Ovary (tissue), 9 donors: ENCODE measurements around the gene UFD1. TPM values are rescaled to one million over a fixed set of nuclear protein-coding genes. Genes with fewer than 3 reads are reported as not detected.

ENCODE experiments used
- DNase-seq, 5 donors: peaks; one replicate each; pipeline ENCODE4 v3.0.0-alpha.2; 2019 to 2020
- H3K27ac ChIP-seq, 2 donors: fragments of 200-600 bp; one replicate each; pipeline versions ENCODE4 v1.5.1 to v1.8.0; 2019 to 2022
- H3K27me3 ChIP-seq: fragments of 200-600 bp; one replicate; pipeline ENCODE4 v1.8.0; 2022
- H3K36me3 ChIP-seq: fragments of 200-600 bp; sonication (generic); one replicate; pipeline ENCODE4 v1.5.1; 2019
- H3K4me1 ChIP-seq: one replicate; pipeline ENCODE4 v1.8.1; 2013; ENCODE audit warnings: mild to moderate bottlenecking, moderate library complexity; ENCODE audit not compliant: insufficient read depth
- H3K4me3 ChIP-seq: fragments of 200-600 bp; sonication (generic); one replicate; pipeline ENCODE4 v1.5.1; 2017
- H3K9me3 ChIP-seq, 2 donors: fragments of 200-600 bp in 1 of 2; sonication (generic) in 1 of 2; one replicate each; pipeline versions ENCODE4 v1.5.1 to v1.8.1; 2013 to 2019; ENCODE audit warnings: mild to moderate bottlenecking in 1 of 2, moderate library complexity in 1 of 2
- EP300 ChIP-seq: sonication (generic); formaldehyde crosslinking; IDR thresholded peaks from one replicate; pipeline ENCODE4 v1.6.1; 2017; ENCODE audit warnings: antibody characterized with exemption
- POLR2A ChIP-seq: fragments of 450-650 bp; IDR thresholded peaks from one replicate; pipeline ENCODE4 v1.6.1; 2017; ENCODE audit warnings: antibody characterized with exemption, mild to moderate bottlenecking, moderate library complexity
- WGBS, 3 donors: extraction: QIAGEN DNeasy Blood & Tissue Kit in 1 of 3; methylation state at CpG; one replicate each; pipeline versions ENCODE4 v1.1.5 to v1.1.7; 2013 to 2017; 5-methylcytosine and 5-hydroxymethylcytosine counted together
- intact Hi-C, 4 donors: fragments of 100-400 bp; cut with DNase I; formaldehyde crosslinking; loops; one replicate each; pipeline versions ENCODE4 v1.11.0 to v1.15.1; 2022 to 2023
- polyA plus RNA-seq, 2 donors: library from polyadenylated mRNA; stranded (reverse); fragments of 200-250 nt in 1 of 2; fragments of 350-450 nt in 1 of 2; fragmentation: Illumina TruSeq in 1 of 2; extraction: RNeasy Lipid Tissue Mini Kit (QIAGEN cat#74804) in 1 of 2; gene quantifications; one replicate each; pipeline ENCODE4 v1.2.3, GENCODE V29; 2013 to 2014
- total RNA-seq, 7 donors: library from RNA; depleted of rRNA in 2 of 7; stranded (reverse); fragments of >200 nt in 2 of 7; fragmentation: NEBNext Ultra II Directional in 3 of 7; extraction: Animal tissue kit (Norgen Biotek cat#: 25700) in 3 of 7; gene quantifications; one replicate each; pipeline versions ENCODE4 v1.1.0 to v1.2.4, GENCODE V29; 2016 to 2023
- TF ChIP-seq, protein P1 (sequence below), 3 donors: fragments of 450-650 bp in 2 of 3; fragments of 200-600 bp in 1 of 3; IDR thresholded peaks; one replicate each; pipeline versions ENCODE4 v1.5.1 to v1.8.0; 2016 to 2022; ENCODE audit warnings: antibody characterized with exemption in 3 of 3, mild to moderate bottlenecking in 1 of 3
- donor health status: DM: no; HTN: no; CAD: no; lungs with moderate emphysema.
- donor health status: DM: no; HTN: no; CAD: no.
- donor health status: Bipolar disorder and iron deficiency.
- donor health status: DM: yes; HTN: yes; CAD: no.
- donor health status: DM: no; HTN: no; CAD: no.
- donor health status: DM: yes; HTN: yes; CAD: no.

Gene UFD1
- total and polyA plus RNA-seq, 9 donors: 19.9 to 84.5 (median 34.1) TPM

DNA sequence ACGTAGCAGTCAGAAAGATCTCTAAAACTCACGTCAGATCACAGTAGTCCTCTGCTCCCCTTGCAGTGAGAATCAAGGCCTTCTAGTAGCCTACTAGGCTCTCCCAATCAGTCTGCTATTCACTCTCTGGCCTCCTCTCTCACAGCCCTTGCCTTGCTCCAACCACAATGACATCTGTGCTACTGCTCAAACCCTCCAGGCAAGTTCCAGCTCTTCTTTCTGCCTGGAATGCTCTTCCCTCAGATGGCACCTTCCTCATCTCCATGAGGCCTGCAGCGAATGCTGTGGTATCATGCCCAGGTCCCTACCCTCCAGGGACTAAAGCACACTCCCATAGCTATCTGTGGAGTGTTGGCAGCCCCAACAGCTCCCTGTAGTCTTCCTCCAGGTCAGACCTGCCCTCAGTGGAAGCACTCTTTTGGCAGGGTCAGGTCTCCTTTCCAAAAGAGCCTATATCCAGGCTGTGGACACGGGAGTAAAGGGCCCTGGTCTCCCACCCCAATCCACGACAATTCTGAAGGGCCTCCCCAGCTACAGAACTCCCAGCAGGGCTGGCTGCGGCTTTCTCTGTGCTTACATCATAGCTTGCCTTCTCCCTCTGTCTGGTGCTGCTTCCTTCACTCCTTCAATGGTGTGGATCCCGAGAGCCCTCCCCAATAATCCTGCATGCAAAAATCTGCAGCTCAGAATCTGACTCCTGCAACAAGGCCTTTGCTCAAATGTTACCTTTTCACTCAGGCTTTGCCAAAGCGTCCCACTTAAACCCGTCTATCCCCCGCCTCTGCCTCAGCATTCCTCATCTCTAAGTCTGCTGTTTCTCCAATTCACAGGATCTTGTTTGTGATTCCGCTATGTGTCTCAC, 56.3 kb downstream of the UFD1 start:
- Histone ChIP-seq H3K27ac (no peak overlapping the region), H3K4me3 (no peak overlapping the region), H3K36me3 (no peaks in the 10 kb centered on the region), H3K27me3 (no peaks in the 10 kb centered on the region), H3K4me1 (no peaks in the 10 kb centered on the region), H3K9me3 (no peaks in the 10 kb centered on the region)
- TF ChIP-seq EP300: no peak
- TF ChIP-seq POLR2A: no peak
- TF ChIP-seq, protein P1, sequence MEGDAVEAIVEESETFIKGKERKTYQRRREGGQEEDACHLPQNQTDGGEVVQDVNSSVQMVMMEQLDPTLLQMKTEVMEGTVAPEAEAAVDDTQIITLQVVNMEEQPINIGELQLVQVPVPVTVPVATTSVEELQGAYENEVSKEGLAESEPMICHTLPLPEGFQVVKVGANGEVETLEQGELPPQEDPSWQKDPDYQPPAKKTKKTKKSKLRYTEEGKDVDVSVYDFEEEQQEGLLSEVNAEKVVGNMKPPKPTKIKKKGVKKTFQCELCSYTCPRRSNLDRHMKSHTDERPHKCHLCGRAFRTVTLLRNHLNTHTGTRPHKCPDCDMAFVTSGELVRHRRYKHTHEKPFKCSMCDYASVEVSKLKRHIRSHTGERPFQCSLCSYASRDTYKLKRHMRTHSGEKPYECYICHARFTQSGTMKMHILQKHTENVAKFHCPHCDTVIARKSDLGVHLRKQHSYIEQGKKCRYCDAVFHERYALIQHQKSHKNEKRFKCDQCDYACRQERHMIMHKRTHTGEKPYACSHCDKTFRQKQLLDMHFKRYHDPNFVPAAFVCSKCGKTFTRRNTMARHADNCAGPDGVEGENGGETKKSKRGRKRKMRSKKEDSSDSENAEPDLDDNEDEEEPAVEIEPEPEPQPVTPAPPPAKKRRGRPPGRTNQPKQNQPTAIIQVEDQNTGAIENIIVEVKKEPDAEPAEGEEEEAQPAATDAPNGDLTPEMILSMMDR (IDR thresholded peaks at IDR 0.05): no peak
- DNase-seq: no peak
- intact Hi-C loops: loop anchor here in 1 of 4 donors (10.0 kb wide), 1 partner anchor 128 kb away; the partner anchor contains the start of gene CLTCL1
- WGBS, 3 donors: 80 to 85% (median 84%) methylated on average over 11 of the region's 11 CpGs

GRCh38 chr22:19420321-19420720, 58.7 kb downstream of the UFD1 start:
- no peak for TF ChIP-seq EP300
- H3K36me3 ChIP-seq: no peaks in the 10 kb centered on the region
- H3K4me1 ChIP-seq: no peaks in the 10 kb centered on the region
- no peak overlapping the region for H3K27ac ChIP-seq
- intact Hi-C loops: loop anchor here in 1 of 4 donors (10.0 kb wide), 1 partner anchor 126 kb away; the partner anchor contains the start of gene CLTCL1
- no peak overlapping the region for H3K4me3 ChIP-seq
- DNase-seq: no peak
- H3K9me3 ChIP-seq: no peaks in the 10 kb centered on the region
- H3K27me3 ChIP-seq: no peaks in the 10 kb centered on the region
- 86 to 94% (median 92%) methylated on average over 6 of the region's 6 CpGs for WGBS, 3 donors

DNA sequence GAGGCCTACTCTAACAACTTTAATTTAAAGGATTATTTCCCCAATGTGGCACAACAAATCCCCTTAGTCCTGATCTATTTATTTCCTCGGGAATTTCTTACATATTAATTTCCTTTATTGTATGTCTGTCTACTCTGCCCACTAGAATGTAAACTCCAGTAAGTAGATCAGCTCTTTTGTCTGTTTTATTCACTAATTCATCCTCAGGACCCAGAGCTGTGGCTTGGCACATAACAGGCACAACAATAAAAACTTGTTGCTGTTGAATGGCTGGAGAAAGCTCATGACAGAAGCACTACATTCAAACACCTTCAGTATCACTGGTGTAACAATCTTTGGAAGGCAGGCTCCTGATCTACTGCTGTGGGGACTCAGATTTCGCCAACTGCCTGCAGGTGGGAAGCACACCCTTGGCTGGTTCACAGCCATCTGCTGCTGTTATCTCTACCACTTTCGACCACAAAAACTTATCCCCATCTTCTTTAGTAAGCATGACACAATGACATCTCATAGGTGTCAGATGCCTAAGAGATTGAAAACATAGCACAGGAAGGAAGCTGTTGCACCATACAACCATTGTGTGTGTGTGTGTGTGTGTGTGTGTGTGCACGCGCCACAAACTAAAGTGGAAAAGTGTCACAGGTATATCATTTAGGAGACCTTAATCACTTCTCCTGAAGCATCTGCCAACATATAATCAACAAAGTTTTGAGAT, 59.4 kb downstream of the UFD1 start:
- DNase-seq: no peak
- H3K9me3 ChIP-seq: no peaks in the 10 kb centered on the region
- H3K36me3 ChIP-seq: no peaks in the 10 kb centered on the region
- no peak for TF ChIP-seq POLR2A
- TF ChIP-seq, protein P1 (IDR thresholded peaks at IDR 0.05): no peak
- no peak overlapping the region for H3K4me3 ChIP-seq
- intact Hi-C loops: loop anchor here in 1 of 4 donors (10.0 kb wide), 1 partner anchor 125 kb away; the partner anchor contains the start of gene CLTCL1
- H3K27ac ChIP-seq: no peak overlapping the region
- H3K4me1 ChIP-seq: no peaks in the 10 kb centered on the region
- WGBS, 3 donors: 82 to 86% (median 82%) methylated on average over 5 of the region's 5 CpGs
- no peaks in the 10 kb centered on the region for H3K27me3 ChIP-seq

GRCh38 chr22:19419086-19419463, 59.9 kb downstream of the UFD1 start:
- no peaks in the 10 kb centered on the region for H3K27me3 ChIP-seq
- H3K4me1 ChIP-seq: no peaks in the 10 kb centered on the region
- TF ChIP-seq EP300 (no peak), POLR2A (no peak)
- TF ChIP-seq, protein P1 (IDR thresholded peaks at IDR 0.05): no peak
- no peak overlapping the region for H3K4me3 ChIP-seq
- 85 to 90% (median 88%) methylated on average over 5 of the region's 5 CpGs for WGBS, 3 donors
- no peak overlapping the region for H3K27ac ChIP-seq
- intact Hi-C loops: no loop called here
- DNase-seq: no peak
- no peaks in the 10 kb centered on the region for H3K36me3 ChIP-seq
- H3K9me3 ChIP-seq: no peaks in the 10 kb centered on the region
